H9 (cell line): ENCODE measurements around the gene DDRGK1. TPM values are rescaled to one million over a fixed set of nuclear protein-coding genes. Genes with fewer than 3 reads are reported as not detected.

ENCODE experiments used
- DNase-seq: peaks from one replicate; pipeline ENCODE4 v3.0.0-alpha.2; 2017
- H2AFZ ChIP-seq: one replicate; pipeline ENCODE4 v1.6.1; 2013; ENCODE audit warnings: mild to moderate bottlenecking, low read length, control low read depth, moderate library complexity
- H2AK5ac ChIP-seq: 2 replicates; pipeline ENCODE4 v1.6.1; 2013; ENCODE audit warnings: low read length, control low read depth, mixed read lengths; ENCODE audit not compliant: insufficient read length
- H2BK120ac ChIP-seq: one replicate; pipeline ENCODE4 v1.6.1; 2013; ENCODE audit warnings: low read depth, mild to moderate bottlenecking, low read length, control low read depth, inconsistent platforms; ENCODE audit not compliant: poor library complexity, severe bottlenecking
- H2BK12ac ChIP-seq: 2 replicates; pipeline ENCODE4 v1.6.1; 2013; ENCODE audit warnings: low read length, control low read depth, mixed read lengths, low read depth; ENCODE audit not compliant: insufficient read length
- H2BK15ac ChIP-seq: 2 replicates; pipeline ENCODE4 v1.6.1; 2013; ENCODE audit warnings: low read depth, low read length, control low read depth
- H2BK20ac ChIP-seq: one replicate; pipeline ENCODE4 v1.6.1; 2013; ENCODE audit warnings: low read depth, mild to moderate bottlenecking, low read length, control low read depth, inconsistent platforms; ENCODE audit not compliant: poor library complexity, severe bottlenecking
- H2BK5ac ChIP-seq: 2 replicates; pipeline ENCODE4 v1.6.1; 2013; ENCODE audit warnings: low read length, control low read depth, mixed read lengths; ENCODE audit not compliant: insufficient read length
- H3K14ac ChIP-seq: 2 replicates; pipeline ENCODE4 v1.6.1; 2013; ENCODE audit warnings: low read length, control low read depth; ENCODE audit not compliant: insufficient read depth
- H3K18ac ChIP-seq: 2 replicates; pipeline ENCODE4 v1.6.1; 2013; ENCODE audit warnings: low read depth, mild to moderate bottlenecking, mixed read lengths, low read length, control low read depth; ENCODE audit not compliant: insufficient read length
- H3K23ac ChIP-seq: 2 replicates; pipeline ENCODE4 v1.6.1; 2013; ENCODE audit warnings: low read length, control low read depth, mixed read lengths, low read depth; ENCODE audit not compliant: insufficient read length
- H3K23me2 ChIP-seq: 2 replicates; pipeline ENCODE4 v1.6.1; 2013; ENCODE audit warnings: low read depth, mild to moderate bottlenecking, mixed read lengths, low read length, control low read depth; ENCODE audit not compliant: insufficient read length, poor library complexity, severe bottlenecking
- H3K27ac ChIP-seq: 2 replicates; pipeline ENCODE4 v1.5.1; 2013; ENCODE audit warnings: low read length, control low read depth, mixed read lengths, low read depth; ENCODE audit not compliant: insufficient read length
- H3K27me3 ChIP-seq: 2 replicates; pipeline ENCODE4 v1.6.1; 2013; ENCODE audit warnings: low read length, control low read depth, inconsistent platforms; ENCODE audit not compliant: insufficient read depth
- H3K4ac ChIP-seq: 2 replicates; pipeline ENCODE4 v1.6.1; 2013; ENCODE audit warnings: low read depth, mild to moderate bottlenecking, control low read depth, inconsistent platforms, low read length, moderate library complexity
- H3K4me1 ChIP-seq: 2 replicates; pipeline ENCODE4 v1.6.1; 2013; ENCODE audit warnings: low read length, control low read depth, inconsistent platforms; ENCODE audit not compliant: insufficient read depth
- H3K4me2 ChIP-seq: 2 replicates; pipeline ENCODE4 v1.6.1; 2013; ENCODE audit warnings: low read length, control low read depth, mixed read lengths; ENCODE audit not compliant: insufficient read length, insufficient read depth
- H3K56ac ChIP-seq: 2 replicates; pipeline ENCODE4 v1.6.1; 2013; ENCODE audit warnings: low read depth, mild to moderate bottlenecking, mixed read lengths, low read length, control low read depth; ENCODE audit not compliant: insufficient read length
- H3K79me1 ChIP-seq: 2 replicates; pipeline ENCODE4 v1.6.1; 2013; ENCODE audit warnings: low read depth, mild to moderate bottlenecking, moderate library complexity, low read length, control low read depth, inconsistent platforms; ENCODE audit not compliant: insufficient read depth, poor library complexity, severe bottlenecking
- H3K79me2 ChIP-seq: 2 replicates; pipeline ENCODE4 v1.6.1; 2013; ENCODE audit warnings: low read length, control low read depth, inconsistent platforms; ENCODE audit not compliant: insufficient read depth
- H3K9ac ChIP-seq: 2 replicates; pipeline ENCODE4 v1.6.1; 2013; ENCODE audit warnings: low read length, control low read depth, mixed read lengths; ENCODE audit not compliant: insufficient read length; ENCODE audit errors: extremely low read depth
- H3K9me3 ChIP-seq: one replicate; pipeline ENCODE4 v1.6.1; 2013; ENCODE audit warnings: low read depth, low read length, inconsistent platforms; ENCODE audit not compliant: control insufficient read depth
- H3T11ph ChIP-seq: one replicate; pipeline ENCODE4 v1.6.1; 2013; ENCODE audit warnings: mild to moderate bottlenecking, low read length, control low read depth, inconsistent platforms
- H4K20me1 ChIP-seq: one replicate; pipeline ENCODE4 v1.6.1; 2013; ENCODE audit not compliant: control insufficient read depth, insufficient read length, insufficient read depth
- H4K5ac ChIP-seq: 2 replicates; pipeline ENCODE4 v1.6.1; 2013; ENCODE audit warnings: low read depth, mild to moderate bottlenecking, mixed read lengths, low read length, control low read depth; ENCODE audit not compliant: insufficient read length
- H4K8ac ChIP-seq: replicated peaks from 2 replicates; pipeline ENCODE4 v1.6.1; 2013; ENCODE audit warnings: low read length, control low read depth, mixed read lengths, low read depth; ENCODE audit not compliant: insufficient read length
- H4K91ac ChIP-seq: 2 replicates; pipeline ENCODE4 v1.6.1; 2013; ENCODE audit warnings: low read depth, mild to moderate bottlenecking, moderate library complexity, mixed read lengths, low read length, control low read depth; ENCODE audit not compliant: insufficient read length
- H3K27ac Mint-ChIP-seq, 3 experiments: 2 replicates in 2 of 3; 3 replicates in 1 of 3; pipeline ENCODE4 v1.8.0; 2020 to 2021; ENCODE audit warnings: mixed read lengths in 3 of 3, mild to moderate bottlenecking in 1 of 3, moderate library complexity in 1 of 3
- H3K27me3 Mint-ChIP-seq: 2 replicates; pipeline ENCODE4 v1.8.0; 2021; ENCODE audit warnings: low read depth, mild to moderate bottlenecking, moderate library complexity, mixed read lengths
- H3K36me3 Mint-ChIP-seq, 3 experiments: 2 replicates in 2 of 3; 3 replicates in 1 of 3; pipeline ENCODE4 v1.8.0; 2020 to 2021; ENCODE audit warnings: low read depth in 3 of 3, mixed read lengths in 3 of 3; ENCODE audit not compliant: insufficient read depth in 1 of 3
- H3K4me1 Mint-ChIP-seq, 2 experiments: 2 replicates each; pipeline ENCODE4 v1.8.0; 2020; ENCODE audit warnings: mixed read lengths in 2 of 2
- H3K4me3 Mint-ChIP-seq, 2 experiments: 2 replicates in 1 of 2; 3 replicates in 1 of 2; pipeline ENCODE4 v1.8.0; 2020 to 2021; ENCODE audit warnings: mild to moderate bottlenecking in 2 of 2, mixed read lengths in 2 of 2, moderate library complexity in 1 of 2
- H3K9me3 Mint-ChIP-seq, 2 experiments: 2 replicates in 1 of 2; 3 replicates in 1 of 2; pipeline ENCODE4 v1.8.0; 2020; ENCODE audit warnings: mild to moderate bottlenecking in 2 of 2, mixed read lengths in 2 of 2, moderate library complexity in 1 of 2
- CTCF ChIP-seq: fragments of 200-600 bp; sonication (generic); conservative IDR thresholded peaks from 3 replicates; pipeline ENCODE4 v1.8.0; 2021; ENCODE audit warnings: antibody characterized with exemption, mild to moderate bottlenecking
- WGBS: extraction: QIAGEN DNeasy Blood & Tissue Kit; methylation state at CpG from one replicate; pipeline ENCODE4 v1.1.7; 2013; ENCODE audit warnings: missing lambda C conversion rate, low lambda C conversion rate, mixed read lengths; ENCODE audit not compliant: insufficient read length; ENCODE audit errors: extremely low coverage; 5-methylcytosine and 5-hydroxymethylcytosine counted together
- total RNA-seq: library from RNA; stranded (reverse); gene quantifications from 2 replicates; pipeline ENCODE4 v1.2.1, GENCODE V29; 2021

The DDRGK1 gene
- total RNA-seq, 1 experiment from 2014 or later: 58.1 TPM

- Histone ChIP-seq H3K79me1 (no peaks in the 10 kb centered on the region), H3K4ac (no peak overlapping the region), H3K4me1 (no peaks in the 10 kb centered on the region), H4K5ac (no peak overlapping the region), H2BK5ac (no peak overlapping the region), H3T11ph (no peak overlapping the region), H2AFZ (no peak overlapping the region), H3K56ac (no peak overlapping the region), H3K23ac (no peak overlapping the region), H2BK15ac (no peak overlapping the region), H3K9me3 (no peaks in the 10 kb centered on the region), H2AK5ac (no peak overlapping the region), H3K79me2 (no peaks in the 10 kb centered on the region), H3K9ac (no peak overlapping the region), H2BK120ac (no peak overlapping the region), H4K91ac (no peak overlapping the region), H3K27me3 (no peaks in the 10 kb centered on the region), H2BK20ac (no peak overlapping the region), H2BK12ac (no peak overlapping the region), H3K23me2 (no peaks in the 10 kb centered on the region), H4K8ac (no peak overlapping the region), H3K4me2 (no peak overlapping the region), H4K20me1 (no peaks in the 10 kb centered on the region), H3K18ac (no peak overlapping the region), H3K27ac (no peak overlapping the region), H3K14ac (no peak overlapping the region)
- no CpG with 5 or more reads among the region's 10 CpGs for WGBS
- no peak overlapping the region for H3K4me3 Mint-ChIP-seq
- DNase-seq: no peak
- no peaks in the 10 kb centered on the region for H3K27me3 Mint-ChIP-seq
- no peaks in the 10 kb centered on the region for H3K9me3 Mint-ChIP-seq
- peaks cover 53 to 84% (median 84%) of the 10 kb centered on the region in 3 experiments for H3K36me3 Mint-ChIP-seq
- no peak overlapping the region for H3K27ac Mint-ChIP-seq
- TF ChIP-seq CTCF: no peak
- H3K4me1 Mint-ChIP-seq: no peaks in the 10 kb centered on the region; a peak in 1 of 4 replicates
Observed at GRCh38 chr20:3194617-3195280, 9.7 kb downstream of the DDRGK1 start.
